ENCODE measurements around the gene ZNF22.

ZNF22 gene

DNA sequence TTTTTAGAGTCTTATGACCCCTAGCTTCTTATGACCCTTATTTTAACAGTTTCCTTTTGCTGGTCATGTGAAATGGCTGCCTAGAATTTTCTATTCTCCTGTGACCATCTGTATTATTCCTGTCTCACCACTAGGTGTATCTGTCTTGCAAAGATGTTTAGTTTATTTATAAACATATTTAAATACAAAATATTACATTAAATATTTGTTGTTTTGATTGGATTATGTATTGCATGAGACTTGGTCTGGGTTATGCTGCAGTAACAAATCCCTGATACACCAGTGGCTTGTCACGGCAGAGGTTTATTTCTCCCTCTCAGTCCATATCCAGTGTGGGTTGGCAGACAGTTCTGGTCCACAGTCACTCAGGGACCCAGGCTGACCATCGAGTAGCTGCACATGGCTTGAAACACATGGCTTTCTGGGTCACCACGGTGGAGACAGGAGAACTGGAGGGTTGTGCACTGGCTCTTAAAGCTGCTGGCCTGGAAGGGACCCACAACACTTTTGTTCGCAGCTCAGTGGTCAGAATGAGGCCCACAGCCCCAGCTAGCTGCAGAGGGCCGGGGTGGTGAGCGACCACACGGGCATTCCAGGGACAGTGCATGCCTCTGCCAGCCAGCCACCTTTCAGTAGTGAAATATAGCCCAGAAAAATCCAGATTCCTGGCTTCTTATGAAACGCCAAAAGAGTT, 33.8 kb upstream of the ZNF22 start:
- Histone ChIP-seq H3K27me3 (ENCODE audit: insufficient read depth, low read depth, severe bottlenecking) (no peaks in the 10 kb centered on the region), H3K9me3 (ENCODE audit: severe bottlenecking) (no peaks in the 10 kb centered on the region), H3K4me3 (ENCODE audit: low read depth, low read length) (no peak overlapping the region), H3K36me3 (peaks cover 11% of the 10 kb centered on the region), H3K27ac (no peak overlapping the region)
- DNase-seq = no peak
- TF ChIP-seq, protein P1, sequence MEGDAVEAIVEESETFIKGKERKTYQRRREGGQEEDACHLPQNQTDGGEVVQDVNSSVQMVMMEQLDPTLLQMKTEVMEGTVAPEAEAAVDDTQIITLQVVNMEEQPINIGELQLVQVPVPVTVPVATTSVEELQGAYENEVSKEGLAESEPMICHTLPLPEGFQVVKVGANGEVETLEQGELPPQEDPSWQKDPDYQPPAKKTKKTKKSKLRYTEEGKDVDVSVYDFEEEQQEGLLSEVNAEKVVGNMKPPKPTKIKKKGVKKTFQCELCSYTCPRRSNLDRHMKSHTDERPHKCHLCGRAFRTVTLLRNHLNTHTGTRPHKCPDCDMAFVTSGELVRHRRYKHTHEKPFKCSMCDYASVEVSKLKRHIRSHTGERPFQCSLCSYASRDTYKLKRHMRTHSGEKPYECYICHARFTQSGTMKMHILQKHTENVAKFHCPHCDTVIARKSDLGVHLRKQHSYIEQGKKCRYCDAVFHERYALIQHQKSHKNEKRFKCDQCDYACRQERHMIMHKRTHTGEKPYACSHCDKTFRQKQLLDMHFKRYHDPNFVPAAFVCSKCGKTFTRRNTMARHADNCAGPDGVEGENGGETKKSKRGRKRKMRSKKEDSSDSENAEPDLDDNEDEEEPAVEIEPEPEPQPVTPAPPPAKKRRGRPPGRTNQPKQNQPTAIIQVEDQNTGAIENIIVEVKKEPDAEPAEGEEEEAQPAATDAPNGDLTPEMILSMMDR (IDR thresholded peaks at IDR 0.05; ENCODE audit: low read depth, low read length) = 0 out of 2 replicates have a peak, but pooled peaks have one; percentile 17

DNA sequence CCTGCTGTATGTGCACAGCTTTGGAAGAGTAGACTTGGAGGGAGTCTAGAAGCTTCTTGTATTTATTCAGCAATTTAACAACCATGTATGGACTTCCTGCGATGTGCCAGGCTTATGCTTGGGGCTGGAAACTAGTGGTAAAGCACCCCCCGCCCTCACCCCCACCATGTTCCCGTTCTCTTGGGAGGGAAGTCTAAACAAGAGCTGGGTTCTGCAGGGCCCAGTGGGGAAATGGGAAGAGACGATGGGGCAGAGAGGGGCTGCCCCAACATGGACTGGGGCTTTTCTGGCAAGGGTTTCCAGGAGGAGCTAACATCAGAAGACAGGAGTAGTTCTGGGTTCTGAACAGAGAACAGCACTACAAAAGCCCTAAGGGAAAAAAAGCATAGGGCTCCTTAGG, 33.1 kb upstream of the ZNF22 start:
- H3K27me3 ChIP-seq (ENCODE audit: insufficient read depth, low read depth, severe bottlenecking) = no peaks in the 10 kb centered on the region
- H3K4me3 ChIP-seq (ENCODE audit: low read depth, low read length) = no peak overlapping the region
- H3K9me3 ChIP-seq (ENCODE audit: severe bottlenecking) = no peaks in the 10 kb centered on the region
- H3K36me3 ChIP-seq = peaks cover 11% of the 10 kb centered on the region
- H3K27ac ChIP-seq = no peak overlapping the region
- TF ChIP-seq, protein P1 (IDR thresholded peaks at IDR 0.05; ENCODE audit: low read depth, low read length) = no peak
- DNase-seq = no peak

DNA sequence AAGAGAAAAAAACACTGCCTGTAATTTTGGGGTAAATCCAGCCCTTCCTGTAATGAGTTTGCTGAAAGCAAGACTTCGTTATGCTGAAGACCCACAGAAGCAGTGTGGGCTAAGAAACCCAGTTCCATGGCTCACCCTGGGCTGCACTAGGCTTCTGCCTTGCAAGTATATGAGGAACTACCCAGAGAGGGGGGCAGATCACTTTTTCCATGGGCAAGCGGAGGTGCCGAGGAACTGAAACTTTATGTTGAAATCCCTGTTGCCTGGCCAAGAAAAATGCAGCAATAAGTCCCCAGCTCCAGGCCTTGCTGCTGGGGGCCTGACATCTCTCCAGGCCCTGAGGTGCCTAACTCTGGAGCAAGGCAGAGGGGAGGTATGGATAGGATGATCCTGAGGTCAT, 32.6 kb upstream of the ZNF22 start:
- TF ChIP-seq, protein P1 (IDR thresholded peaks at IDR 0.05; ENCODE audit: low read depth, low read length) = no peak
- H3K4me3 ChIP-seq (ENCODE audit: low read depth, low read length) = no peak overlapping the region
- no peak for DNase-seq
- no peaks in the 10 kb centered on the region for H3K27me3 ChIP-seq (ENCODE audit: insufficient read depth, low read depth, severe bottlenecking)
- H3K27ac ChIP-seq = no peak overlapping the region
- no peaks in the 10 kb centered on the region for H3K9me3 ChIP-seq (ENCODE audit: severe bottlenecking)
- H3K36me3 ChIP-seq = peaks cover 11% of the 10 kb centered on the region

DNA sequence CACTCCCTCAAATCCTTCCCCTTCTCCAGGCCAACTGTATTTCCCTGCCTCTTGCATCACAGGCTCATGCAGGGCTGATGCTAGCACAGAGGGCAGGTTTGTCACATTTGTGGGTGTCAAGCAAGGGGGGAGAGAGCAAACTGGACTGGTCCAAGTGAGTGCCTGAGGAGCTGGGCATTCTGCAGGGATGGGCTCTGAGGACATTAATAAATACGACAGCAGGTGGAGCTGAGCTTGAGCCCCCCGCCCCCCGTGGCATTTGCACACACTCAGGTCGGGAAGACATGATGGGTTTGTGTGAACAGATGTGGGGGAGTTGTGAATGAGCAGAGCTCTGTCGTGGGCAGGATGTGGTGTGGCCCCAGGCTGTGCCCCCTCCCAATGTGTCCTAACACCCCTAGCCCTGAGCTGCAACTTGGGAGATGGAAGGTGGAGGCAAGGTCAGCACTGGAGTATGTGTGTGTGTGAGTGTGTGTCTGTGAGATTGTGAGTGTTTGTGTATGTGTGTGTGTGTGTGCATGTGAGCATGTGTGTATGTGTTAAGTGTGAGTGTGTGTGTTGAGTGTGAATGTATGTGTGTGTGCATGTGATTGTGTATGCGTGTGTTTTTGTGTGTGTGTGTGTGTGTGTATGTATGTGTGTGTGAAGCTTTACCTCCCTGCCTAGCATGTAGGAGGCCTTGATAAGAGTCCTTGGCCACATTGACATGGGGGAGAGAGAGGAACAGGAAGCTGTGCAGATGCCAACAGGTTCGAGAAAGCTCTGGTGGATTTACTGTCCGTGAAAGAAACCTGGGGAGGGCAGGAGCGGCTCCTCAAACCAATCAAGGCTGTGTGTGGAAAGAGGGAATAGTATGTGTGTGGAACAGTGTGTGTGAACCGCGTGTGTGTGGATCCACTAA, 32.0 kb upstream of the ZNF22 start:
- TF ChIP-seq, protein P1 (IDR thresholded peaks at IDR 0.05; ENCODE audit: low read depth, low read length) = no peak
- no peak overlapping the region for H3K4me3 ChIP-seq (ENCODE audit: low read depth, low read length)
- peaks cover 11% of the 10 kb centered on the region for H3K36me3 ChIP-seq
- no peaks in the 10 kb centered on the region for H3K9me3 ChIP-seq (ENCODE audit: severe bottlenecking)
- no peaks in the 10 kb centered on the region for H3K27me3 ChIP-seq (ENCODE audit: insufficient read depth, low read depth, severe bottlenecking)
- H3K27ac ChIP-seq = no peak overlapping the region
- DNase-seq = no peak

DNA sequence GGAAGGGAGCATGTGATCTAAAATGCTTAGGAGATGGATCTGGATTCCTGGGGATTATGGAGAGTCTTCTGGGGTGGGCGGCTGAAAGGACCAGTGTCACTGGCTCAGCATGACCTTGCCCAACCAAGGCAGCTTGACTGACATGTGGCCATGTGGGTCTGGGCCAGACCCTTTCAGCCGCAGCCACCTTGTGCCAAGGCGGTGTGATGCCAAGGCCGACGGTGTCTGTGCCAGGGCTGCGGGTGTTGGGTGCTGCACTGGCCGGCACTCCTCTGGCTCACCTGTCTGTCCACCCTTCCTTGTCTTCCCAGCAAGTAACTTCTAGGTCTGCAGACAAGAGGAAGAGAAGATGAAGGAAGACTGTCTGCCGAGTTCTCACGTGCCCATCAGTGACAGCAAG, 30.9 kb upstream of the ZNF22 start:
- no peak overlapping the region for H3K4me3 ChIP-seq (ENCODE audit: low read depth, low read length)
- no peaks in the 10 kb centered on the region for H3K9me3 ChIP-seq (ENCODE audit: severe bottlenecking)
- TF ChIP-seq, protein P1 (IDR thresholded peaks at IDR 0.05; ENCODE audit: low read depth, low read length) = no peak
- H3K36me3 ChIP-seq = peaks cover 11% of the 10 kb centered on the region
- DNase-seq = no peak
- no peaks in the 10 kb centered on the region for H3K27me3 ChIP-seq (ENCODE audit: insufficient read depth, low read depth, severe bottlenecking)
- H3K27ac ChIP-seq = no peak overlapping the region

All from WERI-Rb-1 (cell line).